Osteocyte (in vitro differentiated cells): ENCODE measurements around the gene MYL6. TPM values are rescaled to one million over a fixed set of nuclear protein-coding genes. Genes with fewer than 3 reads are reported as not detected.
A peak's percentile ranks its signal among the peaks of the same experiment; 100 is the strongest.

Source experiments
- DNase-seq: peaks from one replicate; pipeline ENCODE4 v3.0.0; 2021; ENCODE audit warnings: mixed read lengths; ENCODE audit not compliant: unreplicated experiment; ENCODE audit errors: extremely low spot score
- H3K27ac Mint-ChIP-seq: one replicate; pipeline ENCODE4 v1.8.0; 2021; ENCODE audit warnings: mild to moderate bottlenecking, mixed read lengths; ENCODE audit not compliant: unreplicated experiment
- H3K27me3 Mint-ChIP-seq: one replicate; pipeline ENCODE4 v1.8.0; 2021; ENCODE audit warnings: mixed read lengths; ENCODE audit not compliant: unreplicated experiment
- H3K36me3 Mint-ChIP-seq: one replicate; pipeline ENCODE4 v1.8.0; 2021; ENCODE audit warnings: mixed read lengths; ENCODE audit not compliant: unreplicated experiment
- H3K4me1 Mint-ChIP-seq: one replicate; pipeline ENCODE4 v1.8.0; 2021; ENCODE audit warnings: mixed read lengths; ENCODE audit not compliant: unreplicated experiment
- H3K4me3 Mint-ChIP-seq: one replicate; pipeline ENCODE4 v1.8.0; 2021; ENCODE audit warnings: mild to moderate bottlenecking, moderate library complexity, mixed read lengths; ENCODE audit not compliant: unreplicated experiment
- H3K9me3 Mint-ChIP-seq: one replicate; pipeline ENCODE4 v1.8.0; 2021; ENCODE audit warnings: mixed read lengths; ENCODE audit not compliant: unreplicated experiment
- CTCF ChIP-seq: fragments of 200-600 bp; sonication (generic); IDR thresholded peaks from 2 replicates; pipeline ENCODE4 v1.5.0; 2021; ENCODE audit warnings: antibody characterized with exemption, mild to moderate bottlenecking, moderate library complexity
- total RNA-seq: library from RNA; stranded (reverse); gene quantifications from 2 replicates; pipeline ENCODE4 v1.2.1, GENCODE V29; 2021

The MYL6 gene
- total RNA-seq, 1 donor from 2014 or later: 1,549 TPM

GRCh38 chr12:56202838-56203237 lies 44.7 kb downstream of the MYL6 start:
- H3K36me3 Mint-ChIP-seq: peaks cover 24% of the 10 kb centered on the region
- TF ChIP-seq CTCF: no peak
- H3K9me3 Mint-ChIP-seq: no peaks in the 10 kb centered on the region
- H3K4me1 Mint-ChIP-seq: peaks cover 2% of the 10 kb centered on the region
- H3K4me3 Mint-ChIP-seq: no peak overlapping the region
- no peak for DNase-seq
- peak overlapping the region; percentile 15 for H3K27ac Mint-ChIP-seq
- no peaks in the 10 kb centered on the region for H3K27me3 Mint-ChIP-seq

- Mint-ChIP-seq H3K36me3 (peaks cover 24% of the 10 kb centered on the region), H3K27me3 (no peaks in the 10 kb centered on the region), H3K4me1 (no peaks in the 10 kb centered on the region), H3K9me3 (no peaks in the 10 kb centered on the region), H3K4me3 (no peak overlapping the region), H3K27ac (no peak overlapping the region)
- no peak for DNase-seq
- no peak for TF ChIP-seq CTCF
These were observed 46.1 kb downstream of the MYL6 start for GRCh38 chr12:56204275-56204674.

- no peak overlapping the region for H3K27ac Mint-ChIP-seq
- H3K27me3 Mint-ChIP-seq: no peaks in the 10 kb centered on the region
- H3K36me3 Mint-ChIP-seq: peaks cover 31% of the 10 kb centered on the region
- TF ChIP-seq CTCF: peak; percentile 7
- no peak for DNase-seq
- H3K9me3 Mint-ChIP-seq: no peaks in the 10 kb centered on the region
- H3K4me1 Mint-ChIP-seq: no peaks in the 10 kb centered on the region
- H3K4me3 Mint-ChIP-seq: no peak overlapping the region
These were observed 47.3 kb downstream of the MYL6 start for GRCh38 chr12:56205445-56205844.

GRCh38 chr12:56206452-56207166 lies 48.5 kb downstream of the MYL6 start:
- no peak for DNase-seq
- peak; percentile 59 for TF ChIP-seq CTCF
- Mint-ChIP-seq H3K4me3 (no peak overlapping the region), H3K27me3 (no peaks in the 10 kb centered on the region), H3K9me3 (no peaks in the 10 kb centered on the region), H3K27ac (no peak overlapping the region), H3K4me1 (no peaks in the 10 kb centered on the region), H3K36me3 (peaks cover 35% of the 10 kb centered on the region)

GRCh38 chr12:56208006-56208405 lies 49.8 kb downstream of the MYL6 start:
- Mint-ChIP-seq H3K4me3 (no peak overlapping the region), H3K4me1 (no peaks in the 10 kb centered on the region), H3K27me3 (no peaks in the 10 kb centered on the region), H3K27ac (no peak overlapping the region), H3K36me3 (peaks cover 43% of the 10 kb centered on the region), H3K9me3 (no peaks in the 10 kb centered on the region)
- DNase-seq: no peak
- TF ChIP-seq CTCF: no peak

Other genes starting within 250 kb of the MYL6 start
- gene PYM1, start 230.5 kb upstream of the MYL6 start, total RNA-seq: 18.2 and 20.5 TPM in 2 replicates
- gene DGKA, start 227.2 kb upstream of the MYL6 start, total RNA-seq: 63.0 and 70.1 TPM in 2 replicates
- 1.0 and 1.4 TPM in 2 replicates for gene PMEL, start 192.3 kb upstream of the MYL6 start, total RNA-seq
- gene CDK2, start 191.5 kb upstream of the MYL6 start, total RNA-seq: 27.3 and 29.6 TPM in 2 replicates
- 126 and 134 TPM in 2 replicates for gene RAB5B, start 184.3 kb upstream of the MYL6 start, total RNA-seq
- gene SUOX, start 161.1 kb upstream of the MYL6 start, total RNA-seq: 16.2 and 19.4 TPM in 2 replicates
- gene IKZF4, start 137.3 kb upstream of the MYL6 start, total RNA-seq: 8.2 and 10.6 TPM in 2 replicates
- gene RPS26, start 116.4 kb upstream of the MYL6 start, total RNA-seq: 25.0 and 25.3 TPM in 2 replicates
- gene ERBB3, start 78.2 kb upstream of the MYL6 start, total RNA-seq: 0.97 and 1.2 TPM in 2 replicates
- 85.9 and 87.9 TPM in 2 replicates for gene PA2G4, start 53.8 kb upstream of the MYL6 start, total RNA-seq
- gene RPL41, start 41.7 kb upstream of the MYL6 start, total RNA-seq: 3,386 and 3,580 TPM in 2 replicates
- gene ZC3H10, start 40.1 kb upstream of the MYL6 start, total RNA-seq: 10.5 and 11.8 TPM in 2 replicates
- 127 and 142 TPM in 2 replicates for gene ESYT1, start 30.1 kb upstream of the MYL6 start, total RNA-seq
- 123 and 139 TPM in 2 replicates for gene MYL6B, start 5.8 kb upstream of the MYL6 start, total RNA-seq
- 122 and 128 TPM in 2 replicates for gene SMARCC2, start 31.1 kb downstream of the MYL6 start, total RNA-seq
- gene RNF41, start 63.6 kb downstream of the MYL6 start, total RNA-seq: 71.2 and 77.8 TPM in 2 replicates
- gene NABP2, start 66.0 kb downstream of the MYL6 start, total RNA-seq: 42.1 and 45.3 TPM in 2 replicates
- 0.81 TPM in 1 of 2 replicates, not detected in the other for gene SLC39A5, start 71.7 kb downstream of the MYL6 start, total RNA-seq
- gene ANKRD52, start 100.0 kb downstream of the MYL6 start, total RNA-seq: 67.7 and 75.4 TPM in 2 replicates
- 12.8 and 14.4 TPM in 2 replicates for gene COQ10A, start 108.6 kb downstream of the MYL6 start, total RNA-seq
- gene CS, start 142.0 kb downstream of the MYL6 start, total RNA-seq: 199 and 206 TPM in 2 replicates
- gene CNPY2, start 157.6 kb downstream of the MYL6 start, total RNA-seq: 154 and 177 TPM in 2 replicates
- 52.7 and 56.6 TPM in 2 replicates for gene PAN2, start 175.6 kb downstream of the MYL6 start, total RNA-seq
- not detected in 2 replicates for gene IL23A, start 180.5 kb downstream of the MYL6 start, total RNA-seq
- gene STAT2, start 201.7 kb downstream of the MYL6 start, total RNA-seq: 327 and 334 TPM in 2 replicates
- not detected in 2 replicates for gene APOF, start 204.5 kb downstream of the MYL6 start, total RNA-seq